ENCODE measurements around the gene DCDC2C.

The DCDC2C gene

GRCh38 chr2:3839476-3839875, 136.1 kb downstream of the DCDC2C start:
- no peak for DNase-seq

- DNase-seq = no peak
Observed at GRCh38 chr2:3840611-3841155, 137.3 kb downstream of the DCDC2C start.

DNA sequence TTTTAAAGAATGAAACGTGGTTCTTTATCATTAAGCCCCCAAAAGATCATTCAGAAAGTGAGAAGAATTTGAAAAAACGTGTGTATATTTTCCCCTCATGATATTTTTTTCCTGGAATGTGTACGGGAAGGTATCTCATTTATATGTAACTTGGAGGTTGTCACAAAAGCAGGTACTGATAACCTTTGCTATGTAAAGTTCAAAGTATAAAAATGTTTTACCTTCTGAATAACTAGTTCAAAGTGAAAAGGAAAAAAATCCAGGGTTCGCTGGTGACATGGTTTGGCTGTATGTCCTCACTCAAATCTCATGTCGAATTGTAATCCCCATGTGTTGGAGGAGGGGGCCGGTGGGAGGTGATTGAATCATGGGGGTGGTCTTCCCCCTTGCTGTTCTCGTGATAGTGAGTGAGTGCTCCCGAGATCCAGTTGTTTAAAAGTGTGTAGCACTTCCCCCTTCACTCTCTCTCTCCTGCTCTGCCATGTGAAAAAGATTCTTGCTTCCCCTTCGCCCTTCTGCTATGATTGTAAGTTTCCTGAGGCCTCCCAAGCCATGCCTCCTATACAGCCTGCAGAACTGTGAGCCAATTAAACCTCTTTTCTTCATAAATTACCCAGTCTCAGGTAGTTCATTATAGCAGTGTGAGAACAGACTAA, 144.2 kb downstream of the DCDC2C start:
- DNase-seq = no peak

- DNase-seq = no peak
Observed at GRCh38 chr2:3848776-3849175, 145.4 kb downstream of the DCDC2C start.

GRCh38 chr2:3849213-3849612, 145.8 kb downstream of the DCDC2C start:
- DNase-seq = no peak

- DNase-seq = no peak
Observed at GRCh38 chr2:3857576-3857975, 154.2 kb downstream of the DCDC2C start.

- no peak for DNase-seq
Observed at GRCh38 chr2:3864943-3865865, 161.8 kb downstream of the DCDC2C start.

DNA sequence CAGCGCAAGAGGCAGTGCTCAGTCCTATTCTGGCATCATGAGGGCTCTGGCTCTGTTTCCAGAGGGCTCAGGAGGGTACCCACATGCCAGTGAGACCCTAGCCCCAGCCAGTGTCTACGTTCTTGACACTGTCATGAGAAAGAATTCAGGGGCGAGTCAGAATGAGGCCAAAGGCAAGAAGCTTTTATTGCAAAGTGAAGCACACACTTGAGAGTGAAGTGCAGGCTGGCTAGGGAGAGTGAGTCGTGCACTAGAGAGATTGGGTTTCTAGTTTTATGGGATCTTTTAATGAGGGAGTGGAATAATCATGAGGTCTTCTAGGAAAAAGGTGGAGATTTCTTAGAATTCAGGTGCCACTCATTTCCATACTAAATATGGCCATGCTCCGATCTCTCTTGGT, 164.1 kb downstream of the DCDC2C start:
- no peak for DNase-seq

- DNase-seq = no peak
Observed at GRCh38 chr2:3868012-3868805, 164.8 kb downstream of the DCDC2C start.

DNA sequence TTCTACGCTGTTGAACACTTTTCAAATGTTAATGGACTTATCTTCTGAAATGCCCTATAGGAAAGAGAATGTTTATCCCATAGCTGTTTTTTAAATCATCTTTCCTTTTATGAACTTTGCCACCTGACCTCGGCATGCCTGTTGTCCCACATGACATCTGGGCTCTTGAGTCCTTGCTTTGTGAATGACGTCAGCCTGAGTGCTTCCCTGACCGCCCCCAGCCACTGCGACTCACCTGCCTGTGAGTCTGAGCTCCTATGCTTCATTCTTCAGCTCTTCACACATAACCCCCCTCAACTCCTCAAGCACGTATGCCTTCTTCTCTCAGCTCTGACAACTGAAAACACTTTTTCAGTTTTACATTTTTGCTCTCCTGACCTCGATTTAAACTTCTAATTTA, 166.8 kb downstream of the DCDC2C start:
- no peak for DNase-seq

- no peak for DNase-seq
Observed at GRCh38 chr2:3871002-3871401, 167.6 kb downstream of the DCDC2C start.

- no peak for DNase-seq
Observed at GRCh38 chr2:3872451-3872850, 169.1 kb downstream of the DCDC2C start.

- no peak for DNase-seq
Observed at GRCh38 chr2:3873899-3874298, 170.5 kb downstream of the DCDC2C start.

DNA sequence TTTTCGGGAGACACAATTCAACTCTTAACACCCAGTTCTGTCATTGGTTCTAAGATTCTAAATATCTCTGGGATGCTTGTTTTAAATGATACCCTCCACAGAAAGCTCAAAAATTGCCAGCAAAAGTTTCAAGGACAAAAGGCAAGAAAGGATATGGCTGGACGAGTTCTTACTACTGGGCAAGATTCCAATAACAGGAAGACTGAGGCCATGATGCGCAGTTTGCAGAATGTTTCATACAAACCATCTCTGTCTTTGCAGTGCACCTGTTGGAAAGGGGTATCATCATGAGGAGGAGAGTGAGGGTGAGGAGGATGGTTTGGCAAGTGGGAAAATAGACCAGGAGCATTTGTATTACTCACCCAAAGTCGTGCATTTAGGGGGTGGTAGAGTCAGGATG, 172.8 kb downstream of the DCDC2C start:
- DNase-seq = no peak

DNA sequence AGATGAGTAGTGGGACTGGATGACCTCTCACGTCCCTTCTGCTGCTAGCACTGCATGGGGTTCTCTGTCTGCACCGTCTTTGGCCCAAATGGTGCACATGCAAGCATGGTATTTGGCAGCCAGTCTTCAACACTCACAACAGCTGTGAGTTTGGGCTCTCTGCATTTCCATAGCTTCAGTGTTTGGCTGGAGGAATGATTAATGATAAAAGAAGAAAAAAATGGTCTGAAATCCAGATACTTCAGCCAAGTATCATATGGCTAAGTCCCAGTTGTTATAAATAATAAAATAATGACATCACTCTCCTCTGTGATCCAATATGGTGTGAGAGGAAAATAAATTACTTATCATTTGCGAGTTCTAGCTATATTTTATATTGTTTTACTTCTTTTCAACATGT, 173.3 kb downstream of the DCDC2C start:
- no peak for DNase-seq

GRCh38 chr2:3885629-3886628, 182.6 kb downstream of the DCDC2C start:
- DNase-seq = no peak

GRCh38 chr2:3895021-3895420, 191.6 kb downstream of the DCDC2C start:
- DNase-seq = no peak
